NCI-H748 (cell line): Measurements from ENCODE around the gene FBXO21.

ENCODE experiments used
- DNase-seq: peaks from one replicate; lab custom pipeline; 2025; ENCODE audit not compliant: unreplicated experiment; lab: John Stamatoyannopoulos, UW

Gene FBXO21

GRCh38 chr12:117141097-117141898, 49.0 kb downstream of the FBXO21 start:
- peak; percentile 48 for DNase-seq

- no peak for DNase-seq
These were observed 49.7 kb downstream of the FBXO21 start for GRCh38 chr12:117140397-117141096.

GRCh38 chr12:117139025-117139717, 51.1 kb downstream of the FBXO21 start:
- DNase-seq, result no peak

- DNase-seq, result no peak
These were observed 55.5 kb downstream of the FBXO21 start for GRCh38 chr12:117134721-117135120.

GRCh38 chr12:117134059-117134458, 56.2 kb downstream of the FBXO21 start:
- DNase-seq, result no peak

- no peak for DNase-seq
These were observed 59.5 kb downstream of the FBXO21 start for GRCh38 chr12:117130801-117131200.

GRCh38 chr12:117129391-117129790, 60.9 kb downstream of the FBXO21 start:
- no peak for DNase-seq

- no peak for DNase-seq
These were observed 62.1 kb downstream of the FBXO21 start for GRCh38 chr12:117127933-117128823.

- no peak for DNase-seq
These were observed 63.9 kb downstream of the FBXO21 start for GRCh38 chr12:117126335-117126734.

- DNase-seq, result no peak
These were observed 64.5 kb downstream of the FBXO21 start for GRCh38 chr12:117125767-117126166.

- DNase-seq, result no peak
These were observed 65.0 kb downstream of the FBXO21 start for GRCh38 chr12:117125272-117125613.

GRCh38 chr12:117124421-117125271, 65.6 kb downstream of the FBXO21 start:
- no peak for DNase-seq

GRCh38 chr12:117121441-117121840, 68.8 kb downstream of the FBXO21 start:
- no peak for DNase-seq

- DNase-seq, result no peak
These were observed 69.5 kb downstream of the FBXO21 start for GRCh38 chr12:117120787-117121186.

GRCh38 chr12:117119592-117120198, 70.6 kb downstream of the FBXO21 start:
- DNase-seq, result peak; percentile 51

GRCh38 chr12:117118838-117119591, 71.3 kb downstream of the FBXO21 start:
- peak; percentile 15 for DNase-seq

GRCh38 chr12:117114784-117115183, 75.5 kb downstream of the FBXO21 start:
- peak; percentile 32 for DNase-seq

- DNase-seq, result no peak
These were observed 77.0 kb downstream of the FBXO21 start for GRCh38 chr12:117113231-117113630.
